Mesothelial cell of epicardium (in vitro differentiated cells): ENCODE results near the gene MAST4. TPM values are rescaled to one million over a fixed set of nuclear protein-coding genes. Genes with fewer than 3 reads are reported as not detected.

Source experiments
- DNase-seq, 2 experiments: peaks; one replicate each; pipeline ENCODE4 v3.0.0; 2021; ENCODE audit warnings: low spot score in 2 of 2; ENCODE audit not compliant: unreplicated experiment in 2 of 2
- H3K27ac Mint-ChIP-seq: 2 replicates; pipeline ENCODE4 v1.8.0; 2021; ENCODE audit warnings: mixed read lengths
- H3K27me3 Mint-ChIP-seq: 2 replicates; pipeline ENCODE4 v1.8.0; 2021; ENCODE audit warnings: low read depth, mixed read lengths
- H3K36me3 Mint-ChIP-seq: 2 replicates; pipeline ENCODE4 v1.8.0; 2021; ENCODE audit warnings: mixed read lengths
- H3K4me1 Mint-ChIP-seq: 2 replicates; pipeline ENCODE4 v1.8.0; 2021; ENCODE audit warnings: mixed read lengths
- H3K4me3 Mint-ChIP-seq: 2 replicates; pipeline ENCODE4 v1.8.0; 2021; ENCODE audit warnings: mild to moderate bottlenecking, moderate library complexity, mixed read lengths
- H3K9me3 Mint-ChIP-seq: 2 replicates; pipeline ENCODE4 v1.8.0; 2021; ENCODE audit warnings: mixed read lengths
- total RNA-seq: library from RNA; stranded (reverse); gene quantifications from 3 replicates; pipeline ENCODE4 v1.2.1, GENCODE V29; 2021
- TF ChIP-seq, protein P1 (sequence below): fragments of 200-600 bp; sonication (generic); IDR thresholded peaks from one replicate; pipeline ENCODE4 v1.5.0; 2021; ENCODE audit warnings: antibody characterized with exemption; ENCODE audit not compliant: unreplicated experiment

The MAST4 gene
- total RNA-seq, 1 donor from 2014 or later = 29.8 TPM

DNA sequence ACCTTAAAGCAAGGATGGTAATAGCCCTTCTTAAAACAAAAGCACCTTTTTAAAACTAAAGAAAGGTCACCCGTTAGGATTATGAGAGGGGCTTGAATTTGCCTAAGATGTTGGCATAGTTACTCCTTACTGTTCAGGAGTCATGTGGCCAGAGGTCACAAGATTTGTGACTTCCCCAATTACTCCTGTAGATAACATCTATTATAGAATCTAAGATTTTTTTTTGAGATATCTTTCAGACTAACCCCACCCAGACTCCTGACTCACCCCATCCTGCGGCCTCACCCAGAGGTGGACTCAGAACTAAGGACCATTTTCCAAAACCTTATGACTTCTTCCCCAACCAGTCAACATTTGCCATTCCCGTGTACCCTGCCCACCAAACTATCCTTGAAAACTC is 598.0 kb downstream of the MAST4 start:
- no peak for DNase-seq
- Mint-ChIP-seq H3K27ac (no peak overlapping the region), H3K27me3 (no peaks in the 10 kb centered on the region), H3K4me3 (no peak overlapping the region), H3K9me3 (peaks cover 3% of the 10 kb centered on the region), H3K36me3 (no peaks in the 10 kb centered on the region), H3K4me1 (peaks cover 10% of the 10 kb centered on the region)
- TF ChIP-seq, protein P1, sequence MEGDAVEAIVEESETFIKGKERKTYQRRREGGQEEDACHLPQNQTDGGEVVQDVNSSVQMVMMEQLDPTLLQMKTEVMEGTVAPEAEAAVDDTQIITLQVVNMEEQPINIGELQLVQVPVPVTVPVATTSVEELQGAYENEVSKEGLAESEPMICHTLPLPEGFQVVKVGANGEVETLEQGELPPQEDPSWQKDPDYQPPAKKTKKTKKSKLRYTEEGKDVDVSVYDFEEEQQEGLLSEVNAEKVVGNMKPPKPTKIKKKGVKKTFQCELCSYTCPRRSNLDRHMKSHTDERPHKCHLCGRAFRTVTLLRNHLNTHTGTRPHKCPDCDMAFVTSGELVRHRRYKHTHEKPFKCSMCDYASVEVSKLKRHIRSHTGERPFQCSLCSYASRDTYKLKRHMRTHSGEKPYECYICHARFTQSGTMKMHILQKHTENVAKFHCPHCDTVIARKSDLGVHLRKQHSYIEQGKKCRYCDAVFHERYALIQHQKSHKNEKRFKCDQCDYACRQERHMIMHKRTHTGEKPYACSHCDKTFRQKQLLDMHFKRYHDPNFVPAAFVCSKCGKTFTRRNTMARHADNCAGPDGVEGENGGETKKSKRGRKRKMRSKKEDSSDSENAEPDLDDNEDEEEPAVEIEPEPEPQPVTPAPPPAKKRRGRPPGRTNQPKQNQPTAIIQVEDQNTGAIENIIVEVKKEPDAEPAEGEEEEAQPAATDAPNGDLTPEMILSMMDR = no peak

DNA sequence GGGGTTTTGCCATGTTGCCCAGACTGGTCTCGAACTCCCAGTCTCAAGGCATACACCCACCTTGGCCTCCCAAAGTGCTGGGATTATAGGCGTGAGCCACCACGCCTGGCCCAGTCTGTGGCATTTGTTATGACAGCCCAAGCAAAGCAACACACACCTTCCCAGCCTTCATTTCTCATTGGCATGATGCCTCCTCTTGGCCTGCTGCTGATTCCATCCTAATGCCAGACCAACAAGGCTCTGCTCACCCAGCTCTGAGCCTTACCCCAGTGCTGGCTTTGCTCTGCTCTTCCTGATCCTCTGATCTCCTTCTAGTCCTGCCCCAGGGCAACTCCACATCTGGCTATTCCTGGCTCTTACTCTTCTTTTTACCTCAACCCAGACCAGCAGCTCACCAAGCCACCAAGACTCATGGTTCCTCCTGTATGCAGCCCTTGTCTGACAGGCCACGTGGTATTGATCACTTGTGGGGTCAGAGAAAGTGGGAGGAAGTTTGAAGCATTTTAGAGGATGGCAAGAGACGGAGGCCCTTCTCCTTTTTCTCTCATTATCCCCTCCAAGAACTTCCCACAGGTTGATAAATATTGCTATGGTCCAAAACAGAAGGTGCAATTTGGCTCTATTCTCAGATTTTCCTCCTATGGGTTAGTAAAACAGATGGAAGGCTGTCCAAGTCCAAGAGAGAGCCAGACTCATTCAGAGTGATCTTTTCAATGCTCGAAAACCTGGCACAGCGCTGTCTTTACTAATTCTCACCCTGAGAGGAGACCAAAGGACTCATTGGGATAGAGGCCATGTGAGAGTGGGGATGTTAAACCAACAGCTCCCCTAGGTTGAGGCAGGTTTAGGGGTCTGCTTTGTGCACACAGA is 599.4 kb downstream of the MAST4 start:
- TF ChIP-seq, protein P1 = no peak
- Mint-ChIP-seq H3K9me3 (peaks cover 3% of the 10 kb centered on the region), H3K4me3 (no peak overlapping the region), H3K4me1 (peaks cover 9% of the 10 kb centered on the region), H3K36me3 (no peaks in the 10 kb centered on the region), H3K27me3 (no peaks in the 10 kb centered on the region), H3K27ac (no peak overlapping the region)
- no peak for DNase-seq

DNA sequence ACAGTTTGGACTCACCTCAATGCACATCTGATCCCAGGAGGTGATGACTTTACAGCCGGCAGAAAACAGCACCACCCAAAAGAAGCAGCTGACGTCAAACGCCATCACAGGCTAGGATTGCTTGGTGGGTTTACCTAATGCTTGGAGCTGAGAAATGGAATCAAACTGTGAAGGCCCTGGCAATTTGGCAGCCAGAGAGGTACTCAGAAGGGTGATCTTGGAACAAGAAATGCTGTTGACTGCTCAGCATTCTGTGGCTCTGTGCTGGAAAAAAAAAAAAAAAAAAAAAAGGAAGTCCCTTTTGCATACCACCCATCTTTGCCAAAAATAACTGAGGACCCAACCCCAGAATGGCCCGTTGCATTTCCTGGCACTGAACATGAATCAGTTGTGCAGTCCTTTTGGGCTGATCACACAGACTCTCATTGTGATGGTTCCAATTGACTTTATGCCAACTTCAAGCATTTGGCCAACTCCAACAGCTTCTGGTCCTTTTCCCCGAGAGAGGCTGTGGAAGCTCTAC is 600.4 kb downstream of the MAST4 start, which contains the start of gene CD180:
Gene CD180, minus strand, starts transcription at position 263 of the 523 bp plus-strand sequence. Its CDS starts 158 bp downstream, at position 105.
- H3K9me3 Mint-ChIP-seq = peaks cover 10% of the 10 kb centered on the region
- no peak within 1 kb of the TSS for H3K27ac Mint-ChIP-seq
- H3K4me1 Mint-ChIP-seq = peaks cover 4% of the 10 kb centered on the region
- TF ChIP-seq, protein P1 = no peak
- no peak within 1 kb of the TSS for H3K4me3 Mint-ChIP-seq
- no peak for DNase-seq
- H3K27me3 Mint-ChIP-seq = no peaks in the 10 kb centered on the region
- H3K36me3 Mint-ChIP-seq = no peaks in the 10 kb centered on the region

DNA sequence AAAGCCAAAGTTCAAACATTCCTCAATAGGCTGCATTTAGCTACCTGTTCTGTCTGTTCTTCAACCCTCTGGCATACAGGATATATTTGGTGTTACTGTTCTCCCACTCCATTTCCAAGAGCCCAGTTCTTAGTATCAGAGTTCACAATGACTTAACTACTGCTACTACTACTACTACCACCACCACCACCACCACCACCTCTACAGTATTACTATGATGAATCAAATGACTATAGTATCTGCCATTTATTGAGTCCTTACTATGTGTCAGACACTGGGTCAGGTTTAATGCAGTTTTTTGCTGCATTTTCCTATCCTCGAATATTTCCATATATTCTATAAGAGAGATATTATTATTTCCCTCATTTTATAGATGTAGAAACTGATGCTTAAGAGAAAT is 601.3 kb downstream of the MAST4 start:
- Mint-ChIP-seq H3K9me3 (peaks cover 7% of the 10 kb centered on the region), H3K36me3 (no peaks in the 10 kb centered on the region), H3K4me3 (no peak overlapping the region), H3K27ac (no peak overlapping the region), H3K4me1 (peaks cover 4% of the 10 kb centered on the region), H3K27me3 (no peaks in the 10 kb centered on the region)
- TF ChIP-seq, protein P1 = no peak
- no peak for DNase-seq

DNA sequence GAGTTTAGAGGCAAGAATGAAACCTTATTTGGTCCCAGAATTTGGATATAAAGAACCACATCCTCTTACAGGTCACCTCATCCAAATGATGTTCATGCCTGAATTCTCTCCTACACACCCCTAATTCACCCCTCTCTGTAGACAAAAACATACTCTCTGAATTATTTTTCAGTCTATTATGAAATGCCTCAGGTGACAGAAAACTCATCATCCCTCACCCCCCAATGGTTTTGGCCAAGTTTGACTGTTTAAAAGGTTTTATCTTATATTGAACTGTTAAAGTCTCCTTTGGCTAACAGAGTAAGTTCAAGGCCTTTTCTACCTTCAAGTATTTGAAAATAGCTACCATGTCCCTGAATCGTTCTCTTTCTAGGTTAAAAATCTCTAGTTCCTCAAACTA is 602.7 kb downstream of the MAST4 start:
- Mint-ChIP-seq H3K4me3 (no peak overlapping the region), H3K4me1 (no peaks in the 10 kb centered on the region), H3K36me3 (no peaks in the 10 kb centered on the region), H3K27me3 (no peaks in the 10 kb centered on the region), H3K9me3 (peaks cover 7% of the 10 kb centered on the region), H3K27ac (no peak overlapping the region)
- DNase-seq = no peak
- TF ChIP-seq, protein P1 = no peak
